ENCODE measurements around the gene IFFO2.

DNA sequence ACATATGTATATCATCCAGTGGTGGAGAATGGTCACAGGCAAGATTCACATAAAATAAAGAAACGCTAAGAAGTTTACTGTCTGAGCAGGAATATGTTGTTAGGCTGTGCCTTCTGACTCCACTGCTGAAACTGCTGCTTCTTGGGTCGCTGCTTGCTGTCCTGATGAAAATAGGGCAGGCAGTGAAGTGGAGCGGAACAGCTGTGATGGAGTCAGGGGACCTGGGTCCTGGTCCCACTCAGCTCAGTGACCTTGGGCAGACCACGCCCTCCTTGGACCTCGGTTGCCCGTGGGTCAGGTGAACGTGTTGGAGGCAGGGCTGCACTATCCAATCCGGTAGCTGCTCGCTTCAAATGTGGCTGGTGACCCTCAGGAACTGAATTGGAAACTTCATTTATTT, 33.4 kb upstream of the IFFO2 start:
- TF ChIP-seq, protein P1, sequence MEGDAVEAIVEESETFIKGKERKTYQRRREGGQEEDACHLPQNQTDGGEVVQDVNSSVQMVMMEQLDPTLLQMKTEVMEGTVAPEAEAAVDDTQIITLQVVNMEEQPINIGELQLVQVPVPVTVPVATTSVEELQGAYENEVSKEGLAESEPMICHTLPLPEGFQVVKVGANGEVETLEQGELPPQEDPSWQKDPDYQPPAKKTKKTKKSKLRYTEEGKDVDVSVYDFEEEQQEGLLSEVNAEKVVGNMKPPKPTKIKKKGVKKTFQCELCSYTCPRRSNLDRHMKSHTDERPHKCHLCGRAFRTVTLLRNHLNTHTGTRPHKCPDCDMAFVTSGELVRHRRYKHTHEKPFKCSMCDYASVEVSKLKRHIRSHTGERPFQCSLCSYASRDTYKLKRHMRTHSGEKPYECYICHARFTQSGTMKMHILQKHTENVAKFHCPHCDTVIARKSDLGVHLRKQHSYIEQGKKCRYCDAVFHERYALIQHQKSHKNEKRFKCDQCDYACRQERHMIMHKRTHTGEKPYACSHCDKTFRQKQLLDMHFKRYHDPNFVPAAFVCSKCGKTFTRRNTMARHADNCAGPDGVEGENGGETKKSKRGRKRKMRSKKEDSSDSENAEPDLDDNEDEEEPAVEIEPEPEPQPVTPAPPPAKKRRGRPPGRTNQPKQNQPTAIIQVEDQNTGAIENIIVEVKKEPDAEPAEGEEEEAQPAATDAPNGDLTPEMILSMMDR (IDR thresholded peaks at IDR 0.05; ENCODE audit: extremely low read depth in 1 of 2, insufficient read depth in 1 of 2, low read depth in 1 of 2, low read length in 2 of 2) = no peak
- TF ChIP-seq EZH2 (IDR thresholded peaks at IDR 0.05; ENCODE audit: borderline replicate concordance, low read depth, low read length, severe bottlenecking) = no peak
